ENCODE results near the gene LY6G5B. TPM values are rescaled to one million over a fixed set of nuclear protein-coding genes. Genes with fewer than 3 reads are reported as not detected.

LY6G5B gene
- total and polyA plus RNA-seq, 2 of the 4 experiments (the other 2 are of a cell fraction): 2.2 to 13.6 TPM

DNA sequence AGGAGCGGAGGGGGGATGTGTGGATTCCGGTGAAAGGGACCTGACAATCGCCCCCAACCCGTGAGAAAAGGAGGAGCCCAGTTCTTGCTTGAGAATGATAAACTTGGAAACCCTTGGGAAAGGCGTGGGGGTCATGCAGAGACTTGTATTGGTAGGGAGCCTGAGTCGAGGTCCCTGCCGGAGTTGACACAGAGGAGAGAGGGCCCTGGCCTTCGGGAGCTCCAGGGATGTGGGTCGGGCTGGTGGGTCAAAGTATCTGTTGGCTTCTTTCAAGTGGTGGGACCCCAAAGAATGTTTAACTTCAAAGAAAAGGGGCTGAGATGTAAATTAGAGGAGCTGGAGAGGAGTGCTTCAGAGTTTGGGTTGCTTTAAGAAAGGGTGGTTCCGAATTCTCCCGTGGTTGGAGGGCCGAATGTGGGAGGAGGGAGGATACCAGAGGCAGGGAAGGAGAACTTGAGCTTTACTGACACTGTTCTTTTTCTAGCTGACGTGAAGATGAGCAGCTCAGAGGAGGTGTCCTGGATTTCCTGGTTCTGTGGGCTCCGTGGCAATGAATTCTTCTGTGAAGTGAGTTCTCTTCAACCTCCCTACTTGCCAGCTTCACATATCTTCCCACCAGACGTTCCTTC, 3.3 kb upstream of the LY6G5B start:
- Histone ChIP-seq H2BK15ac (ENCODE audit: low read depth, low read length) (no peak overlapping the region), H4K5ac (ENCODE audit: low read depth, low read length) (peak overlapping the region; percentile 83), H3K4me2 (ENCODE audit: low read depth, low read length) (peak overlapping the region; percentile 93), H3K9ac (ENCODE audit: low read depth, low read length) (peak overlapping the region; percentile 94), H4K20me1 (ENCODE audit: insufficient read depth, low read length) (peaks cover 6% of the 10 kb centered on the region), H3K4ac (ENCODE audit: low read depth, low read length) (peak overlapping the region; percentile 96), H2BK120ac (ENCODE audit: low read depth, low read length) (peak overlapping the region; percentile 69; the same call in 1 of the 2 replicates), H2AK9ac (replicated peaks; ENCODE audit: low read depth, low read length, poor library complexity) (peak overlapping the region; percentile 99), H2BK20ac (ENCODE audit: low read depth, low read length) (no peak overlapping the region), H3K14ac (replicated peaks; ENCODE audit: low read depth, low read length) (peak overlapping the region; percentile 90), H4K8ac (ENCODE audit: low read depth in 2 of 2, low read length in 2 of 2) (peak overlapping the region; percentile 70 to 93), H3K27me3 (ENCODE audit: control insufficient read depth, insufficient read depth, low read length) (no peaks in the 10 kb centered on the region), H3K79me1 (ENCODE audit: low read depth in 1 of 2, low read length in 2 of 2) (peaks cover 17 to 86% of the 10 kb centered on the region in 2 experiments), H3K23ac (ENCODE audit: low read depth, low read length) (peak overlapping the region; percentile 92), H3K36me3 (ENCODE audit: control insufficient read depth, insufficient read depth, low read length) (peaks cover 45% of the 10 kb centered on the region), H3K9me3 (ENCODE audit: control insufficient read depth, insufficient read depth, low read length) (no peaks in the 10 kb centered on the region), H3K9me1 (ENCODE audit: insufficient read depth, low read length) (peaks cover 6% of the 10 kb centered on the region; the same call in 1 of the 2 replicates), H3K56ac (ENCODE audit: extremely low read depth, insufficient read depth, low read length) (peak overlapping the region; percentile 68; the same call in 1 of the 2 replicates), H3K27ac (ENCODE audit: insufficient read depth, low read length) (peak overlapping the region; percentile 97), H2AK5ac (ENCODE audit: low read depth, low read length) (peak overlapping the region; percentile 80), H4K91ac (ENCODE audit: insufficient read depth, low read depth, low read length) (peak overlapping the region; percentile 91), H2BK5ac (ENCODE audit: low read depth, low read length, poor library complexity, severe bottlenecking) (peak overlapping the region; percentile 92), H3K18ac (ENCODE audit: low read depth, low read length) (no peak overlapping the region; the same call in 1 of the 2 replicates), H3K4me3 (ENCODE audit: insufficient read depth, low read depth, low read length) (peak overlapping the region; percentile 95), H2AFZ (replicated peaks; ENCODE audit: low read length, poor library complexity) (peak overlapping the region; percentile 90), H3K4me1 (ENCODE audit: control insufficient read depth, insufficient read depth, low read length) (peaks cover 12% of the 10 kb centered on the region)
- ATAC-seq (ENCODE audit: low read depth): no peak
- dilution Hi-C loops (cut with HindIII; ENCODE audit: low sequenced_read_pairs, unreplicated experiment) (no loop called here), intact Hi-C loops (cut with micrococcal nuclease) (no loop called here), in situ Hi-C loops (cut with MboI; ENCODE audit: low sequenced_read_pairs) (no loop called here)
- peak; percentile 9 for DNase-seq
- CTCF ChIA-PET: interaction anchor here (0.6 kb wide), 1 partner anchor 15 kb away, joined by 3 read pairs; the partner anchor contains the start of gene LY6G5C
- TF ChIP-seq MAZ (IDR thresholded peaks at IDR 0.05; ENCODE audit: borderline replicate concordance, low read depth, low read length) (peak; percentile 1; the same call in 1 of the 2 replicates), RAD21 (IDR thresholded peaks at IDR 0.05; ENCODE audit: low read length) (no peak), POLR2A (IDR thresholded peaks at IDR 0.05; ENCODE audit: low read depth, low read length) (no peak), MAFK (IDR thresholded peaks at IDR 0.05; ENCODE audit: low read depth, low read length) (no peak), FOS (IDR thresholded peaks at IDR 0.05; ENCODE audit: low read depth, low read length) (no peak)
- TF ChIP-seq, protein P1, sequence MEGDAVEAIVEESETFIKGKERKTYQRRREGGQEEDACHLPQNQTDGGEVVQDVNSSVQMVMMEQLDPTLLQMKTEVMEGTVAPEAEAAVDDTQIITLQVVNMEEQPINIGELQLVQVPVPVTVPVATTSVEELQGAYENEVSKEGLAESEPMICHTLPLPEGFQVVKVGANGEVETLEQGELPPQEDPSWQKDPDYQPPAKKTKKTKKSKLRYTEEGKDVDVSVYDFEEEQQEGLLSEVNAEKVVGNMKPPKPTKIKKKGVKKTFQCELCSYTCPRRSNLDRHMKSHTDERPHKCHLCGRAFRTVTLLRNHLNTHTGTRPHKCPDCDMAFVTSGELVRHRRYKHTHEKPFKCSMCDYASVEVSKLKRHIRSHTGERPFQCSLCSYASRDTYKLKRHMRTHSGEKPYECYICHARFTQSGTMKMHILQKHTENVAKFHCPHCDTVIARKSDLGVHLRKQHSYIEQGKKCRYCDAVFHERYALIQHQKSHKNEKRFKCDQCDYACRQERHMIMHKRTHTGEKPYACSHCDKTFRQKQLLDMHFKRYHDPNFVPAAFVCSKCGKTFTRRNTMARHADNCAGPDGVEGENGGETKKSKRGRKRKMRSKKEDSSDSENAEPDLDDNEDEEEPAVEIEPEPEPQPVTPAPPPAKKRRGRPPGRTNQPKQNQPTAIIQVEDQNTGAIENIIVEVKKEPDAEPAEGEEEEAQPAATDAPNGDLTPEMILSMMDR (conservative IDR thresholded peaks at IDR 0.05; ENCODE audit: low read depth, low read length): no peak
- BruUV-seq (replicated peaks): no TSS peak
- POLR2A ChIA-PET (ENCODE audit: unreplicated experiment): no interaction called here
- 4% methylated on average over 12 of the region's 15 CpGs; no CpG with 5 or more reads in 1 of the 2 experiments for WGBS, 2 experiments (ENCODE audit: extremely low coverage in 2 of 2, insufficient read length in 1 of 2)

All from IMR-90 (cell line).